ENCODE results near the gene SMG6.

Gene SMG6

DNA sequence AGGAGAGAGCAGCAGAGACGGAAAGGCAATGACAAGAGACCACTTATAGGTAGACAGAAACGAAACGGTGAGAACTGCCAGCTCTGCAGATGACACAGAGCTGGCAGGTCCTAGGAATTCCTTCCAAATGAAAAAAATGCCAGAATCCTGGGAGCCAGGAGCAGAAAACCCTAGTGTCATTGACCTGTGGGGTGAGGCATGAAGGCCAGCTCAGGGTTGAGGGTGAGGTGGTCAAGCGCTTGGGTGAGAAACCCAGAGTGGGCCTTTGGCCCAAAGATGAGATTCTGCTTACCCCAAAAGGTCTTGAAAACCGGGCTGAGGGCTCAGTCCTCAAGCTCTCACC, 239.5 kb downstream of the SMG6 start:
- DNase-seq (ENCODE audit: low read depth in 1 of 2, low spot score in 1 of 2) = no peak

GRCh38 chr17:2063261-2064146, 240.1 kb downstream of the SMG6 start:
- no peak for DNase-seq (ENCODE audit: low read depth in 1 of 2, low spot score in 1 of 2)

DNA sequence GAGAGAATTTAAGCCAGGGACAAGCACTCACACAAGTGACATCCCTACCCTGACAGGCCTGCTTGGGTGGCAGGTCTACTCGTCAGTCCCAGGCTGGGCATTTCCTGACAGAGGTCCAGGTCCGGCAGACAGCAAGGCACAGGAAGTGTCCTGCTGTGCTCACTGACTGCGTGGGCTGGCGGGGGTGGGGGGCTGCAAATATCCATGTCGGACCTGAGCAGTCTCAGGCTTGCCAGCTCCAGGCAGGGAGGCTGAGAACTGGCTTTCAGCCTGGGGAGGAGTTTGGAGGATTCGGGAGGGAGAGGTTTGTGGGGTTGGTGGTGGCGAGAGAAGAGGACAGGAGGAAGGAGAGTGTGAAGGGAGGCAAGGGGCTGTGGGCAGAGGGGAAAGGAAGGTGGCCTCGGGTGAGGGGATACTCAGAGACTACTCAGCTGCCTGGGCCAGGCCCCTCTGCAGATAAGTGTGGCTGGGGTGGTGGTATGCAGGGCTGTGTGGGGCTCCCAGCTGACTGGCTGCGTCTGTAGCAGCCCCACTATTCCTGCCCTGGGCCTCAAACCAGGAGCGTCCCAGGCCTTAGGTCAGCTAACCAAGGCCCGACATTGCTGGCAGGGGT, 240.9 kb downstream of the SMG6 start:
- DNase-seq (ENCODE audit: low read depth in 1 of 2, low spot score in 1 of 2) = no peak

- DNase-seq (ENCODE audit: low read depth in 1 of 2, low spot score in 1 of 2) = no peak
These were observed 242.1 kb downstream of the SMG6 start for GRCh38 chr17:2061441-2061958.

DNA sequence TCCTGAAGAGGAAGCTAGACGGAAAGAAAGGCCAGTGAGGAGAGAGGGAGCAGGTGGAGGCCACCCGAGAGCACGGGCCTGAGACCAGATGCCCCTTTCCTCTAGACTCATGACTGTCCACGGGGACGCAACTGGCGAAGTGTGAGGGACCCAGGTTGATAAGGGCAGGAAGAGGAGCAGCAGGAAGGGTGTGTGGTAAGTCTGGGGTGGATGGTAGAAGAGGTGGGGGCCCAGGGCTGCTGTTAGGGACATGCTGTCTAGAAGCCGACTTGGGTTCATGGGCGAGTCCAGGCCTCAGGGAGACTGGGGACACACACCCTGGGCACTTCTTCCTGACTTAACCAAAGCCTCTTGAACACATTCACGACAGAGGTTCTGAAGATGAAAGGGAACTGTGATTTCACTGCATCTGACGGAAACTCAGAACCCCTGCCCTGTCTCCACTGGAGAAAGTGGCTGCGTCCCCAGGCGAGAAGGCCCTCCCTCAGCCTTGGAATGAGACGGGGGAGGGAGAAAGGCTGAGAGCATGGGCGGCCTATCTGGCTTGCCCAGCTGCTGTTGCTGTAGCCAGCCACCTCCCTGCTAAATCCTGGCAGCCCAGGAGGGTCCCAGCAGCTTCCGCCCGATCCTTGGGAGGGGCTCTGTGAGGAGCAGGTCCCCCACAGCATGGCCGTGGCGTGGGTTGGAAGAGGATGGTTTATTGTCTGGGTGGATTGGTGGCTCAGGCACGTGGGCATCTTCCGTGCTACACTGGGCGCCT, 242.7 kb downstream of the SMG6 start:
- DNase-seq (ENCODE audit: low read depth in 1 of 2, low spot score in 1 of 2) = no peak

GRCh38 chr17:2060385-2060658, 243.3 kb downstream of the SMG6 start:
- no peak for DNase-seq (ENCODE audit: low read depth in 1 of 2, low spot score in 1 of 2)

DNA sequence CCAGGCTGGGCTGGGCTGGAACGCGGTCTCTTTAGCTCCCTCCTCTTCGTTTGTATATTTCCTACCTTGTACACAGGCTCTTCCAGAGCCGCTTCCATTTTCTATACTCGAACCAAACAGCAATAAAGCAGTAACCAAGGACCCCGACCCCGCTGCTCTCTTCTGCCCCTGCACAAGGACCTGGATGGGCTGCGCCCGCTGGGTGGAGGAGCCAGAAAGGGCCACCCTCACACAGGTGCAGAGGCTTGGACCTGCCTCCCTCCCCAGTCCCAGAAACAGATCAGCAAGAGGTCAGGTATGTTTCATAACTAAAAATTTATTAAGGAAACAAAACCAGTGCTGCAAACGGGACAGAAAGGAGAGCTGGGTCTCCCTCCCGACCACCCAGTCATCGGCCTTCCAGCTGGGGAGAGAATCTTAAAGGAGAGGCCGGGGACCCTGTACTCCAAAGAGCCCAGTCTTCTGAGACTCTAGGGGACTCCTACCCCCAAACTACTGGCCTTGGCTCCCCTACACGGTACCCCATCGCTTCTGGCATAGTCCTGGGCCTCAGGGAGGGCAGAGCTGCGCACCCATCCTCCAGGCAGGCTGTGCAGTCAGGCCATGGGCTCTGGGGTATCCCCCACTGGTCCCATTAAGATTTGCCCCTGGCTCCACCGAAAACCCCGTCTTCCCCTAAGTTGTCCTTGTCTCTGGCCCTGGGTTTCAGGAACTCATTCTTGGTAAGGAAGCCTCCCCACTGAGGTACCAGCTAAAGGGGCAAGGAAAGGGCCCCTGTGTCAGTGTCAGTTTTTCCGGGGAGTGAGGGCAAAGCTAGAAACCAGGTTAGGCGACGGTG, 243.8 kb downstream of the SMG6 start:
- no peak for DNase-seq (ENCODE audit: low read depth in 1 of 2, low spot score in 1 of 2)

DNA sequence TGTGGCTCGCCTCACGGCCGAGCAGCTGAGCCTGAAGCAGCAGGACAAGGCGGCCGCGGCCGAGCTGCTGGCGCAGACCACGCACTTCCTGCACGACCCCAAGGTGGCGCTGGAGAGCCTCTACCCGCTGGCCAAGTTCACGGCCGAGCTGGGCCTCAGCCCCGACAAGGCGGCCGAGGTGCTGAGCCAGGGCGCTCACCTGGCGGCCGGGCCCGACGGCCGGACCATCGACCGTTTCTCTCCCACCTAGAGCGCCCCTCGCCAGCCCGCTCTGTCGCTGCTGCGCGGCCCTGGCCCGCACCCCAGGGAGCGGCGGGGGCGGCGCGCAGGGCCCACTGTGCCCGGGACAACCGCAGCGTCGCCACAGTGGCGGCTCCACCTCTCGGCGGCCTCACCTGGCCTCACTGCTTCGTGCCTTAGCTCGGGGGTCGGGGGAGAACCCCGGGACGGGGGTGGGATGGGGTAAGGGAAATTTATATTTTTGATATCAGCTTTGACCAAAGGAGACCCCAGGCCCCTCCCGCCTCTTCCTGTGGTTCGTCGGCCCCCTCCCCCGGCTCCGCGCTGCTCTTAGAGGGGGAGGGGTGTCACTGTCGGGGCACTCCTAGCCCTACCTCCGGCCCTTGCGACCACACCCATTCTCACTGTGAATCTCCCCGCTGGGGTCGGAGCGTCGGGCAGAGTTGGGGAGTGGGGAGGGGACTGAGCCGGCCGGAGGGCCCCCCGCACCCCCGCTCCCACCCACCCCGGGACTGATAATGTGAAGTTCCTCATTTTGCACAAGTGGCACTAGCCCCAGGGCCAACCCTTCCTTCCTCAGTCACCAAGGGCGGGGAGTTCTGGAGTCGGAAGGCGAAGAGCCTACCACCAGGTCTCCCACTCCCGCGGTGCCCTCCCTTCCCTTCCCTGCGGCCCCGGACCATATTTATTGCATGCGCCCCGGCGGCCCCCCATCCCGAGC, 244.7 kb downstream of the SMG6 start:
- peak; percentile 40 to 52 for DNase-seq (ENCODE audit: low read depth in 1 of 2, low spot score in 1 of 2)

DNA sequence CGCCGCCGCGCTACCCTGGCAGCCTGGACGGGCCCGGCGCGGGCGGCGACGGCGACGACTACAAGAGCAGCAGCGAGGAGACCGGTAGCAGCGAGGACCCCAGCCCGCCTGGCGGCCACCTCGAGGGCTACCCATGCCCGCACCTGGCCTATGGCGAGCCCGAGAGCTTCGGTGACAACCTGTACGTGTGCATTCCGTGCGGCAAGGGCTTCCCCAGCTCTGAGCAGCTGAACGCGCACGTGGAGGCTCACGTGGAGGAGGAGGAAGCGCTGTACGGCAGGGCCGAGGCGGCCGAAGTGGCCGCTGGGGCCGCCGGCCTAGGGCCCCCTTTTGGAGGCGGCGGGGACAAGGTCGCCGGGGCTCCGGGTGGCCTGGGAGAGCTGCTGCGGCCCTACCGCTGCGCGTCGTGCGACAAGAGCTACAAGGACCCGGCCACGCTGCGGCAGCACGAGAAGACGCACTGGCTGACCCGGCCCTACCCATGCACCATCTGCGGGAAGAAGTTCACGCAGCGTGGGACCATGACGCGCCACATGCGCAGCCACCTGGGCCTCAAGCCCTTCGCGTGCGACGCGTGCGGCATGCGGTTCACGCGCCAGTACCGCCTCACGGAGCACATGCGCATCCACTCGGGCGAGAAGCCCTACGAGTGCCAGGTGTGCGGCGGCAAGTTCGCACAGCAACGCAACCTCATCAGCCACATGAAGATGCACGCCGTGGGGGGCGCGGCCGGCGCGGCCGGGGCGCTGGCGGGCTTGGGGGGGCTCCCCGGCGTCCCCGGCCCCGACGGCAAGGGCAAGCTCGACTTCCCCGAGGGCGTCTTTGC, 245.6 kb downstream of the SMG6 start:
- no peak for DNase-seq (ENCODE audit: low read depth in 1 of 2, low spot score in 1 of 2)

- no peak for DNase-seq (ENCODE audit: low read depth in 1 of 2, low spot score in 1 of 2)
These were observed 246.3 kb downstream of the SMG6 start for GRCh38 chr17:2057175-2057759.

DNA sequence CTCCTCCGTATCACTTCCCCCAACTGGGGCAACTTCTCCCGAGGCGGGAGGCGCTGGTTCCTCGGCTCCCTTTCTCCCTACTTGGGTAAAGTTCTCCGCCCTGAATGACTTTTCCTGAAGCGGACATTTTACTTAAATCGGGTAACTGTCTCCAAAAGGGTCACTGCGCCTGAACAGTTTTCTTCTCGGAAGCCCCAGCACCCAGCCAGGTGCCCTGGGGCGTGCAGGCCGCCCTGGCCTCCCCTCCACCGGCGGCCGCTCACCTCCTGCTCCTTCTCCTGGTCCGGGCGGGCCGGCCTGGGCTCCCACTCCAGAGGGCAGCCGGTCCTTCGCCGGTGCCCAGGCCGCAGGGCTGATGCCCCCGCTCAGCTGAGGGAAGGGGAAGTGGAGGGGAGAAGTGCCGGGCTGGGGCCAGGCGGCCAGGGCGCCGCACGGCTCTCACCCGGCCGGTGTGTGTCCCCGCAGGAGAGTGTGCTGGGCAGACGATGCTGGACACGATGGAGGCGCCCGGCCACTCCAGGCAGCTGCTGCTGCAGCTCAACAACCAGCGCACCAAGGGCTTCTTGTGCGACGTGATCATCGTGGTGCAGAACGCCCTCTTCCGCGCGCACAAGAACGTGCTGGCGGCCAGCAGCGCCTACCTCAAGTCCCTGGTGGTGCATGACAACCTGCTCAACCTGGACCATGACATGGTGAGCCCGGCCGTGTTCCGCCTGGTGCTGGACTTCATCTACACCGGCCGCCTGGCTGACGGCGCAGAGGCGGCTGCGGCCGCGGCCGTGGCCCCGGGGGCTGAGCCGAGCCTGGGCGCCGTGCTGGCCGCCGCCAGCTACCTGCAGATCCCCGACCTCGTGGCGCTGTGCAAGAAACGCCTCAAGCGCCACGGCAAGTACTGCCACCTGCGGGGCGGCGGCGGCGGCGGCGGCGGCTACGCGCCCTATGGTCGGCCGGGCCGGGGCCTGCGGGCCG, 247.1 kb downstream of the SMG6 start:
- DNase-seq (ENCODE audit: low read depth in 1 of 2, low spot score in 1 of 2) = no peak

- no peak for DNase-seq (ENCODE audit: low read depth in 1 of 2, low spot score in 1 of 2)
These were observed 248.0 kb downstream of the SMG6 start for GRCh38 chr17:2055292-2056205.

GRCh38 chr17:2054512-2055291, 248.9 kb downstream of the SMG6 start, which contains the start of gene HIC1:
Gene HIC1, plus strand, starts transcription at chr17:2055103. Its CDS starts 1,588 bp downstream, at chr17:2056691.
- peak; percentile 55 to 76 for DNase-seq (ENCODE audit: low read depth in 1 of 2, low spot score in 1 of 2)

DNA sequence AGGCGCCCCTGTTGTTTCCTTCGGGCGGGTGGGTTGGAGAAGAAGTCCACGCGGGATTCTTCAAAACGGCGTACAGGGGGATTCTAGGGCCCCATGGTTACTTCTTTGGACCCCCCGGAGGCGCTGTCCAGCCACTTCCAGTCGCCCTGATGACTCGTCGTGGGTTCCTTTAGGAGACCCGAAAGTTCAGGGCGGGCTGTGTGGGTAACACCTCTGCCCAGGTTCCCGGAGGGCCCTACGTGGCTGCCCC, 249.4 kb downstream of the SMG6 start:
- no peak for DNase-seq (ENCODE audit: low read depth in 1 of 2, low spot score in 1 of 2)

- peak; percentile 45 to 67 for DNase-seq (ENCODE audit: low read depth in 1 of 2, low spot score in 1 of 2)
These were observed 250.0 kb downstream of the SMG6 start for GRCh38 chr17:2053380-2054261.

Measured in activated T-helper 1 cell treated with anti-CD3 and anti-CD28 coated beads, Interleukin-2, amount 50 U/mL, for 16 hours (primary cell).